ENCODE results near the gene LRCH1.

The LRCH1 gene

DNA sequence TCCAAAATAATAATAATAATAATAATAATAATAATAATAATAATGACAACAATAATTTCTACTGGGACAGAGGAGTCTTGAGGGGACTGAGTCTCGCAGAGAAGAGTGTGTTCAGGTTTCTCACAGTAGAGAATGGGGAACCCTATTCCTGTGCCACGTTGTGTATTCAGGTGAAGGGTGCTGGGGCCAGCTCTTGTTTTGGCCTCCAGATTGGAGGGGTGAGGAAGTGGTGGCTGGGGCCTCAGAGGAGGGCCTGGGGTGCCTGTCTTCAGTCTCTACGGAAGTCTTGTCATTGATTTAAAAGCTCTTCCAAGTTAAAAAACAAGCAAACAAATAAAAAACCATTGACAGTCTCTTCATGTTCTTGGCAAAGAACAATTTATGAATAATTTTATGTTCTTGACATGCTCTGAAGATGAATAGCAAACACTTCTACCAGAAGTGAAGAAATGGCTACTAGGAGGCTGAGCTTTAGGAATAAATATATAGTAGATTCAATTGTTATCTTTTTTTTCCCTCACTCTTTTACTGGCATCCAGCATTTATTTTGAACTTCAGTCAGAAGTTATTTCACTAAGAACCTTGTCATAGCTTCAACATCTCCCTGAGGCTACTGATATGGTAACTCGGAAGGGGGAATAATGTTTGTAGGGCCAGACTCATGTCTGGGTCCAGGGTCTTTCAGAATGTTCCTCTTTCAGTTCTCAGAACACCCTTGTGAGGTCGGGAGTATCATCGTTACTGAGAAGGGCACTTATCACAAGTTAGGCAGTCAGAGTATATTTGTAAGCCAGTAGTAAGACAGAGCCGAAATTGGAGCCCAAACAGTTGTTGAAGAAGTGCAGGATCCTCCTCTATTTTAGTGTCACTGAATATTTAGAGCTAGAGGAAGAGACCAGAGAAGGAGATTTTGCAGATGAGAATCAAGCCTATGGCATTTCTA lies 13.1 kb downstream of the LRCH1 start:
- no peak for DNase-seq

DNA sequence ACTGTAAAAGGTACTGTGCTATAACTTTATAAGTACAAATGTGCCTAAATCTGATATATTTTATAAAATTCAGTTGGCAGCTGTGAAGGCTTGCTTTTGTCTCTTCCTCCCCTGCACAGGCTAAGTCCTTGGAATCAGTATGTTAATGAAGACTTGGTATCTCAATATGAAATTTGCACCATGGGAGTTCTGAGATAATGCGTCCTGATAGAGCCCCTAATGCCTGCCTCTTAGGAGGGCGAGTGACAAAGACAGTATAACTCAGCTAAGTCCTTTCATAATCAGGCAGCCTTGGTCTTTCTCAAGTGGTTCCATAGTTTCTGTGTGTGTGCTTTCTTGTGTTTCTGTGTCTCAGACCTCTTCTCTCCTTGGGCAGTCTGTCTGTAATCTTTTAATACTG lies 14.7 kb downstream of the LRCH1 start:
- DNase-seq = no peak

DNA sequence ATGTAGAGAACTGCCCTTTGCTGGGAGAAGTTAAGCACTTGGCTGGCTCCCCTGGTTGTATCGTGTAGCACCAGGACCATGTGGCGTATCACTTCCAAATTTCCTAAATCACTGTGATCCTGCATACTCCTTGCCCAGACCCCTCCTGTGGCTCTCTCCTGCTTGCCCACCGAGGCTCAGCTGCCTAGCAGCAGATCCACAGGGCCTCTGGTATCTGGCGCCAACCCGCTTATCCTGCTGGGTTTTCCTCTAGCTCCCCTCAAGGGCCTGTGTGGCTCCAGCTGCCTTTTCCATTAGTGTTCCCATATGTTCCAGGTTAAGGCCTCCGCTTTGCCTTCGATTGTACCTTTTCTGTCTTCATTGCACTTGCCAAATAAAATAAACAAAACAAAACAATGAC lies 16.5 kb downstream of the LRCH1 start:
- DNase-seq = no peak

DNA sequence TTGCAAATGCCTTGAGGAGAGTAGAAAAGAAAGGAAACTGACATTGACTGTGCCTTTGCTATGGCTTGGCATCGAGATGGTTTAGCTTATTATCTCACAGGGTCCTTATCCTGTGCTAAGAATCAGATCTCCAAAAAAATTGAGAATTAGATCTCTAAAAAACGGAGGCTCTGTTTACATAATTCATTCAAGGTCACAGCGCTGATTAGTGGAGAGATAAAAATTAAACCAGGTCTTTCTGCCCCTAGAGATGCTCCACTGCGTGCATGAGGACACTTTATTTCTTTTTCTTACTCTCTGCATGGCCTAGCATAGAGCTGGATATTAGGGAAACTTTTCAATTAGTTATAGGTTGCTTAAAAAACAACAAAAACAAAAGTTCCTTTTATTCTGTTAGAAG lies 17.3 kb downstream of the LRCH1 start:
- no peak for DNase-seq

DNA sequence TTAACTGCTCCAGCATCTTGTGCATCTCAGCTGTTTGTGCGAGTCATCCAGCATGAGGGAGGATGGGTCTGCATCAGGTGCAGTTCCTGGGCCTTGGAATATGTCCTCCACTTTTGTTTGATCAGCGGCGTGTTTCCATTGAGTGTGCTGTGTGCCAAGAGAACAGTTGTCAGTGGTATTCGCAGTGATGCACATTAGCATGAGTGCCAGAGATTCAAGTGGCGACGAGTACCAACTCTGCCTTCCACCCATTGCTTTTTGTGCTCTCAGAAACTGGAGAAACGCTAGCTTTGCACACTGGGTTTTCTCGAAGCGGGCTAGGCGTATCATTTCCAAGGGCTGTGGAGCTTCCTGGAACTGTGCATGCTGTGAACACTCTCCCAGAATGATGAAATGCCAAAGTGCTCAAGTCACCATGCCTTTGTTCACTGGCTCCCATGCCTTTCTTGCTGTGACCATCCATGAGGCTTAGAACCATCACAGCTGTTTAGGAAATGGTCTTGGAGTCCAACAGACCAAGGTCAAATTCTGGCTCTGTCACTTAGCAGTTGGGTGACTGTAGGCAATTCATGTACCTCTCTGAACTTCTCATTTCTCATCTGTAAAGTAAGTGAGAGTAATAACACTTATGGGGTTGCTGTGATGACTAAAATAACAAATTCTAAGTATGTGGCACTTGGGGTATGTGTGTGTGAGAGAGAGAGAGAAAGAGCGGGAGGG lies 18.4 kb downstream of the LRCH1 start:
- no peak for DNase-seq

DNA sequence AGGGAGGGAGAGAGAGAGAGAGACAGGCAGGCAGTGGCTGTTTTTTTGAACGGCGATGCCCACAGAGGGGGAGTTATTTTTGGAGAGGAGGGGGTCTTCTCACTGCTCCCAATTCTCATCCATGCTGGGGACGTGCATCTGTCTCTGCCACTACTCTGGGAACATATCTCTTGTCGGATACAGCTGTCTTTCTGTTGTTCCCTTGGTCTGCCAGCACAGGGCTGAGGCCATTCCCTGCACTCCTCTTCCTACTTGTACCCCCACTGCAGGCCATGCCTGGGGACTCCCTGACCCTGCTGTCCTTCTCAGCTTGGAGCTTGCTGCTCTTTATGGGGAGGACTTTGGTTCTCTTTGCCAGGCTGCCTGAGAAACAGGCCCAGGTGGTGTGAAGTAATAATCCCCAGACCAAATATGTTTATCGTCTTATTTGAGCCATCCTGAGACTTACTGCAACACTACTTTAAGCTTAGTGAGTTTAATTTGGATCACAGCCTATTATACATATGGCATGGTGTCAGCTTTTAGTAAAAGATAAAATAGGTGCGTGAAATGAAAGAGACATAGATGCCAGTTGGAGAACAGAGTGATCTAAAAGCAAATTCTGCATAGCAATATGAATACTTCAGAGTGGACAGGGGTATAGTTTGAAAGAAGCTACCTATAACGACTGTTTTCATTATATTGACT lies 19.1 kb downstream of the LRCH1 start:
- no peak for DNase-seq

DNA sequence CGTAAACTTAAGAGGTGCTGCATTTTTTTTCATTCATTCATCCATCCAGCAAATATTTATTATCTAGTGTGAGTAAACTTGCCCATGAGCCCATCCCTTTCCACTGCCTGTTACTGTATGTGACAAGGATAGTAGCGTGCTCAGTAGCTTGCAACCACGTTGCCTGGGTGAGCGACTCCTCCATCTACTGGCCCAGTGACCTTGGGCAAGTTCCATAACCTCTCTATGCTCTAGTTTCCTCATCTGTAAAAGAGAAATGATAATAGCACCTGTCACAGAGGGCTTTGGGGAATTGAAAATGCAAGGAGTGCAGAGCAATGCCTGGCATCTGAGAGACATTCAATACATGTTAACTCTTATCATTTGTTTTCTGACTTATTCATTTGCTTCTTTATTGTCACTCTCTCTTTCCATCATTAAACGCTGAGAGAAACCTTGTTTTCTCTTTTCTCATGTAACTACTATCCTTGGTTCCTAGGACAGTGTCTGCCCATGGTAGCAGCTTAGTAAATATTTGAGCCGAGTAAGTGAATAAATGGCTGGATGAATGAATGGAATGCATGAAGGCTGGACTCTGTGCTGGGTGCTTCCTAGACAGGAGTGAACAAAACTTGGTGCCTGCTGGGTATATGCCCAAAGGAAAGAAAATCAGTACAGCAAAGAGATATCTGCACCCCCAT lies 19.9 kb downstream of the LRCH1 start:
- DNase-seq = no peak

DNA sequence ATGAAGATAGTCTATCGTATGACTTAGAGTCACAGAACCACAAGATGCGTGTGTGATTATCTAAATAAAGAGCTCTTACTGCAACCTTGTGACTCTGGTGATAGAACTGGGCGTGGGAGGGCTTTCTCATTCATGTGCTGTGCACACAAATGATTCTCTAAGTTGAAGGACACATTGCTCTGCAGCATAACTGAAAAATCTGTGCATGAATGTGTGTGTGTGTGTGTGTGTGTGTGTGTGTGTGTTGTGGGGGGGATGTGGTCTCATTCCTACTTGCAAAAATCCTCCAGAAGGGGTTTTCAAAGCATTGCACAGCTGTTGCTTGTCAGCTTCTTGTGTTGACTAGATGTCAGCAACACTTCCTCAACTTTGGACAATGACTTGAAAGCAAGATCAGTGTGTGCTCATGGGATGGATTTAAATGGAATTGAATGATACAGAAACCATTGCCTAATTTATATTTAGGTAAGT lies 22.4 kb downstream of the LRCH1 start:
- no peak for DNase-seq

DNA sequence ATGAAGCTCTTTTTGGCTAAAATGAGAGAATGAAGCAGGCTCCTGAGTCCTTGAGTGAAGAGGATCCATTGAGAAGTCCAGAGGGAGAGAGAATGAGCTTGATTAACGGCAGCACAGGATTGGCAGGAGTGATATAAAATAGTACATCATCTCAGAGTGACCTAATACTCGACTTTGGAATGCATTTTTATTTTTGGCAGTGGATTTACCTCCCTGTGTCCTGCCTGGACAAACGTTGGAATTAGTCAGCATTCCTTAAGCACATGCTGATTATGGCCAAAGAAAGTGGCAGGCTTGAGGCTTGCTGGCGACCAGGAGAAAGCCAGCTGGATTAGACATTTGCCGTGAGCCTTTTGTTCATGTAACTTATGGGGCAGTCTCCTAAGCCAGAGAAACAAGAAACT lies 22.9 kb downstream of the LRCH1 start:
- no peak for DNase-seq

DNA sequence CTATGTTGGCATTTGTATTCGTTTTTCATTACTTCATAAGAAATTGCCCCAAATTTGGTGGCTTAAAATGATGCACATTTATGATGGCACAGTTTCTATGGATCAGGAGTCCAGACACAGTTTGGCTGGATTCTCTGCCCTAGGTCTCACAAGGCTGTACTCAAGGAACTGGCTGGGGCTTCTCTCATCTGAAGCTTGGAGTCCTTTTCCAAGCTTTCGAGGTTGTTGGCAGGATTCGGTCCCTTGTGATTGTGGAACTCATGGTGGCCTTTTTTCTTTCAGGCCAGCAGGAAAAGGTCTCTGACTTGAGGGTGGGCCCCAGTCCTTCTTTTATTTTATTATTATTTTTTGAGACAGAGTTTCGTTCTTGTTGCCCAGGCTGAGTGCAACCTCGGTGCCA lies 23.8 kb downstream of the LRCH1 start:
- DNase-seq = no peak

DNA sequence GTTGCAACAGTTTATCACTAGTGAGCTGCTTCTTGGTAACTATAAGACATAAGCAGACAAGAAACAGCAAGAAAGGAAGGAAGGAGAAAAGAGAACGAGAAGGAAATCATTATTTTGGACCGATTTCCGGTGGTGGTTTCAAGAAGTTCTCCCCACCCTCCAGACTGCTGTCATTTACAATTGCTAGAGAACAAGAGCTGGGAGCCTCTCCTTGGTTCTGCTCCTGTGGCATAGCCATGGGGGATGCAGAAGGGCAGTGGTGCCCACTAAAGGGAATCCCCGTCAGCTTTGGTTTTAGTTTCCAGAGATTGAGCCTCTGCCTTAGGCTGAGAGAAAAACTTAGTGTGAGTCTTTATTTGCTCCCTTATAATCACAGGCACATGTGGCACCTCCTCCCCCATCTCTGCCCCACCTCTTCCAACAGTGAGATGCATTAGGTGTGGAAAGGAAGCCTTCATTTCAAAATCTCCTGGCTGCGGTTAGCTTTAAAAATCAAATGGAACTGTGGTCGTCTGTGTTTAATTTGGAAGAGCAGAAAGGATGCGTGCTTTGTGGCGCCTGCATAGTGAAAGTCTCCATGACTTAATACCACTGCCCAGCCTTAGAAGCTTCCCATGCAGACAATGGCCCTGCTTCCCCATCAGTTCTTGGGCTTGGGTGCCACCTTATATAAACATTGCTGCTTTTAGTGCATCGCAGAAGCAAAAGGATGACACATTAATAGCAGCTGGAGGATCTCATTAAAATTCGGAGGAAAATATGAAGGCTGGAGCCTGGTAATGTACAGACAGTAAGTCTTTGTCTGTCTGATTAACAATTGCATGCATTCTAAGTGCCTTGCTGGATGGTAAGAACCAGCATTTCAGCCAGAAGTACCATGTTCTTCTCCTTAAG lies 25.0 kb downstream of the LRCH1 start:
- no peak for DNase-seq

DNA sequence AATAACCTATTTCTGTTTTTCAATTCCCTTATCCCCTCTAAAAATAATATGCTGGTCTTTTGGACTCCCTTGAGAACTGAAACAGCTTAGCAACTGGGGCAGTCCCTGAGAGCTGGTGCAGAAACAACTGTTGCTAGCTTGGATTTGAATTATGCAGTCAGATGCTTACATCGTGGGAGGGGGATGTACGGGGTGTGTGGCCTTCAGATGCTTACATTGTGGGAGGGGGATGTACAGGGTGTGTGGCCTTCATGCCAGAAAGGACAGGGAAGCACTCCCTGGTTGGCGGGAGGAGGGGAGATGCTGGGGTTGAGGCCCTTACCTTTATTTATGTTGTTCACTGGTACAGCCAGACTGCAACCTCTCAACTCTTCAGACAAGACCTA lies 25.6 kb downstream of the LRCH1 start:
- no peak for DNase-seq

DNA sequence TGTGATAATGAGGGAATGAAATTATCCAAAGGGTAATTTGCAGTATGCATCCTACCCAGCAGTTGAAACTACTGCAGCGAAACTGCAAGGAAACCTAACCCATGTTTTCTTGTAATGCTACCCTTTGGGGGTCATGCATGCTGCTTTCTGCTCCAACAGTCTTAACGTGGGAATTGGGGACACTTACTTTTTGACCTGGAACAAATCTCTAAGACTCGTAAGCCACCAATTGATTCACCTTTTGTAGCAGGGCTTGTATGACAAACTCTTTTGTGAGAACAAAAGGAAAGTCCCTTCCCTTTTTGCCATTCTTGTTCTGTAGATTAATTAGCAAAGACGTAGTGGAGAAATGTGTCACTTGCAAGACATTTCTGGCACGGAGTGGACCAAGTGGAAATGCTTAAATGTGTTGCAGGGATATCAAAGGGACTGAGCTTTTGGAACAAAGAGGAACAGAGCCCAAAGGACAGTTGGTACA lies 27.4 kb downstream of the LRCH1 start:
- no peak for DNase-seq

DNA sequence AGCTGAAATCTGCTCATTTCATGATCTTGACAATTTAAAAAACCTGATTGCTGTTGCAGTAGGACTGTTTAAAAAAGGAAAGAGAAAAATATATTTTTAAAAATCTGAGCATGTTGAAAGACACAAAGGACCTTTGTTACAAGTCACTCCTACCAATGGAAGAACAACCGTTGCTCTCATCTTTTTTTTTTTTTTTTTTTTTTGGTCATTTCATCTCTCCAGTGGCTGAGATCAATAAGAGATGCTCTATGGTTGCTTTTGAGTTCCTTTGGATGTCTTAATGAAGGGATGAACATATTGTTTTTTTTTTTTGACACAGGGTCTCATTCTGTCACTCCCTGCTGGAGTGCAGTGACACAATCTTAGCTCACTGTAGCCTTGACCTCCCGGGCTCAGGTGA lies 29.2 kb downstream of the LRCH1 start:
- DNase-seq = no peak

DNA sequence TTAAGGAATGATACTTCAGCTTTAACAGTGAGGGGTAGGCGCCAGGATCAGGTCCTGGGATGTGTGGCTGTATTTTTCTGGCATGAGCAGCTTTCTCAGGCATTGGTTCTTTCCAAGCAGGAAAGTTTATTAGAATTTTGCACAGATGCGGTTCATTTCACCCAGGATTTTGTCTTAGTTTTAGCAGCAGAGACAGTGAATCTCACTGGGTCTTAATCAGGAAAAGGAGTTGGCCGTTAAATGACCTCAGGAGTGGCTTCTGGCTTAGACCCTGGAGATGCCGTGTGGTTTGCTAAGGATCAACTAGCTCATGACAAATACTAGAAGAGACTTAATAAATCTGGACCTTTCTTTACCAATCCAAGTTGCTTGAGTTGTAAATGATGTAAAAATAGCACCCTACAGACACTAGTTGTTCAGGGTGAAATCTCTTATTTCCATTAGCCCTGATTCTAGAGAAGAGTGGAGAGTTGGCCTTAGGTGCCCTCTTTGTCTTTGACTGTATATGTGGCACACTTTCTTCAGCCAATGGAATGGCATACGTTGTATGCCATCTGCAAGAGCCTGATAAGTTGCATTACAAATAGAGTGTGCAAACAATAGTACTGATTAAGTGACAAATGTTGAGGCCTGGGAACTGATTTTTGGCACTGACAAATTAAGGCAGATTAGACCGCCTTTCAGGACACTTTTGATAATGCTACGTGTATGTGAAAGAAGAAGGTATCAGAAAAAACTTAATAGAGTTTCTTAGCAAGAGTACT lies 34.0 kb downstream of the LRCH1 start:
- no peak for DNase-seq

DNA sequence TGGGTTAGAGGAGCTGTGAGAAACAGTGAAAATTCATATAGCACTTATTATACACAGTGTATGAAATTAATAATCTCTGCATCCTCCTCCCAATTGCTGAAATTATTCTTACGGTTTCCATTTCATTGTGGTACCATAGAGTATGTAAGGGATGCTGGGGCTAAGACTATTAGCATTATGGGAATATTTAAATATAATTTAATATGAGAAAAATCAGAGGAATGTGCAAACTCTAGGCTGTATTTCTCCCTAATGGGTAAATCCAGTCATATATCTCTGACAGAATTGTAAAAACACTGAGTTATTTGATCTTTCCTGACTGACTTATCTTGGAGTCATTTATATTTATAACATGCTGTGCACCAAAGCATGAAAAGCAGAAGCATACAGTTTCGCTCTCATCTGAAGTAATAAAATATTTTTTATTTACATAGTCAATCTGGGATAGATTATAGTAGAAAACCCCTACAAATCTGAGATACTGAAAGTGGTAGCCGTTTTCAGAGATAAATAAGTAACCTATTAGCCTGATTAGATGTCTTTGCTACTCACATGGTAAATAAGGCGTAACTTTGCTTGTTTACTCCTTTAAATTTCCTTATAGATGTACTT lies 34.9 kb downstream of the LRCH1 start:
- no peak for DNase-seq

DNA sequence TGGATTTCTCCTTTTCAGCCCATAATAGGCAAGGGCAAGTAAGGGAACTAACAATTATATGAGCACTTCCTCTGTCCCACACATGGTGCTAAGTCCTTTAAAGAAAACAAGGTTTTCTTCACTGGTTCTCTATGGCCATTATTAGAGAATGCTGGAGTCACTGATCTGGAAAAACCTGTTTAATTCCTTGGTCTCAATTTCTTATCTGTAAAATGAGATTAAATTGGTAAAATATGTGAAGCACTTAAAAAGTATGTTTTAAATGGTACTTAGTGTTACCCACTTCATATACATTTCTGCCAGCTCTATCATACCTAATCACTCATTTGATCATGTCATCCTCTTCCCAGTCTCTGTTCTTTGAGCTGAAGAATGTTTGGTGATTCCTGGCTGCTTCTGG lies 39.4 kb downstream of the LRCH1 start:
- DNase-seq = no peak

DNA sequence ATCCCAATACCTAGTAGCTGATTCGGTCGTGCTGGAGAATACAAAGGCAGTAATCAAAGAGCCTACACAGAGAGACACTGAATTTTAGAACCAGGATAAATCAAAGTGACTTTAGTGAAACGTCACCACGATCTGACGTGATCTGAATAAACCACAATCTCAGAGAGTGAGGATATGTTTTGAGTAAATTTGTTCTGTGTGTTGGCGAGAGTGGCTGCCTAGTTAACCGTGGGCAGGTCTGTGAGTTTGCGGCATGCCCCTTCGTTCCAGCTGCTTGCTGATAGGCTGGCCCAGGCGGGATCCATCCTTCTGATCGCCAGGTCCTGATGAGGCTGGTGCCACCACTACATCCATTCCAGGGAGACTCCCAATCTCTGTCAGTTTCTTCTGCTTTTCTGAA lies 40.4 kb downstream of the LRCH1 start:
- peak; percentile 8 for DNase-seq

DNA sequence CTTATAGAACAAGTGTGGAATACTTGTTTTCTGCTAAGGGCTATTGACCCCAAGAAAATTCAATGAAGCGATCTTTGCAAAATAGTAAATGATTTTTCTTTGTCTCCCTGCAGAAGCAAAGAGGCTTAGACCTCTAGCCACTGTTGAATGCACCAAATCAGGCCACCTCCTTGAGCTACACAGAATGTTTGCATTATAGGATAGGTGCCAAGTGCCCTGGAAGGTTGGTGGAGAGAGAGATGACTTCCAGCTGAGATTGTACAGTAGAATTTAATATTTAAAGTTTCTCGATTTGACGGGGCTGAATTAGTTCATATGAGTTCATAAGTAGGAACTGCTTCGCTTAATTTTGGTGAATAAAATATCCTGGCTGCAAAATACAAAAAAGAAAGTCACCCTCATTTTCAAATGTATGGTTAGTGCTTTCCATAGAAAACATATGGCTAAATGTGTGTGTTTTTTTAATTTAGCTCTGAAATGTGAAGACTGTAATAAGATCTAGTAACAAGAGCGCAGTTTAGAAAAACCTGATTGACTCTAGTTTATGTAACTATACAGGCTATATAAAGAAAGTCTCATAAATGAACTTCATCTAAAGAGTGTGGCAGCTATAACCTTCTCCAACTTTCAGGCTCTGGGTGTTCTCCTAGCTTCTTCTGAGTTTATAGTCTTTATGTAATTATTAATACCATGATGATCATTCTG lies 41.6 kb downstream of the LRCH1 start:
- DNase-seq = no peak
